Measurements from ENCODE around the gene KCNIP3. TPM values are rescaled to one million over a fixed set of nuclear protein-coding genes. Genes with fewer than 3 reads are reported as not detected.
"Not testable (repeated sequence)": the region's sequence is repeated elsewhere in the genome, so short reads cannot be mapped to it uniquely, and the experiment has no call there.

Gene KCNIP3
- total RNA-seq, 1 donor from 2014 or later: not detected

- H3K27ac Mint-ChIP-seq: no peak overlapping the region
- POLR2A ChIA-PET: no interaction called here
- no peaks in the 10 kb centered on the region for H3K36me3 Mint-ChIP-seq (ENCODE audit: low read depth)
- H3K4me3 Mint-ChIP-seq: no peak overlapping the region
- no peaks in the 10 kb centered on the region for H3K4me1 Mint-ChIP-seq
- no peak for DNase-seq
- no peaks in the 10 kb centered on the region for H3K9me3 Mint-ChIP-seq
- no peak for ATAC-seq (ENCODE audit: low read depth)
- peaks cover 9% of the 10 kb centered on the region for H3K27me3 Mint-ChIP-seq
- TF ChIP-seq, protein P1, sequence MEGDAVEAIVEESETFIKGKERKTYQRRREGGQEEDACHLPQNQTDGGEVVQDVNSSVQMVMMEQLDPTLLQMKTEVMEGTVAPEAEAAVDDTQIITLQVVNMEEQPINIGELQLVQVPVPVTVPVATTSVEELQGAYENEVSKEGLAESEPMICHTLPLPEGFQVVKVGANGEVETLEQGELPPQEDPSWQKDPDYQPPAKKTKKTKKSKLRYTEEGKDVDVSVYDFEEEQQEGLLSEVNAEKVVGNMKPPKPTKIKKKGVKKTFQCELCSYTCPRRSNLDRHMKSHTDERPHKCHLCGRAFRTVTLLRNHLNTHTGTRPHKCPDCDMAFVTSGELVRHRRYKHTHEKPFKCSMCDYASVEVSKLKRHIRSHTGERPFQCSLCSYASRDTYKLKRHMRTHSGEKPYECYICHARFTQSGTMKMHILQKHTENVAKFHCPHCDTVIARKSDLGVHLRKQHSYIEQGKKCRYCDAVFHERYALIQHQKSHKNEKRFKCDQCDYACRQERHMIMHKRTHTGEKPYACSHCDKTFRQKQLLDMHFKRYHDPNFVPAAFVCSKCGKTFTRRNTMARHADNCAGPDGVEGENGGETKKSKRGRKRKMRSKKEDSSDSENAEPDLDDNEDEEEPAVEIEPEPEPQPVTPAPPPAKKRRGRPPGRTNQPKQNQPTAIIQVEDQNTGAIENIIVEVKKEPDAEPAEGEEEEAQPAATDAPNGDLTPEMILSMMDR (IDR thresholded peaks at IDR 0.05): no peak
- intact Hi-C loops (cut with micrococcal nuclease): no loop called here
- CTCF ChIA-PET: no interaction called here
Measured at GRCh38 chr2:95354925-95355324, 57.8 kb downstream of the KCNIP3 start.

GRCh38 chr2:95355486-95355885 is 58.3 kb downstream of the KCNIP3 start:
- POLR2A ChIA-PET; H3K36me3 Mint-ChIP-seq (ENCODE audit: low read depth); intact Hi-C loops (cut with micrococcal nuclease); H3K9me3 Mint-ChIP-seq; H3K27me3 Mint-ChIP-seq; H3K4me1 Mint-ChIP-seq; ATAC-seq (ENCODE audit: low read depth); H3K27ac Mint-ChIP-seq; DNase-seq; H3K4me3 Mint-ChIP-seq; CTCF ChIA-PET: not testable (repeated sequence)

- TF ChIP-seq, protein P1 (IDR thresholded peaks at IDR 0.05): no peak
- Mint-ChIP-seq H3K27ac (no peak overlapping the region), H3K4me1 (no peaks in the 10 kb centered on the region), H3K36me3 (ENCODE audit: low read depth) (no peaks in the 10 kb centered on the region), H3K4me3 (no peak overlapping the region), H3K9me3 (no peaks in the 10 kb centered on the region), H3K27me3 (peaks cover 12% of the 10 kb centered on the region)
- DNase-seq (no peak), ATAC-seq (ENCODE audit: low read depth) (no peak)
- POLR2A ChIA-PET: no interaction called here
- intact Hi-C loops (cut with micrococcal nuclease): no loop called here
- CTCF ChIA-PET: no interaction called here
Measured at GRCh38 chr2:95356821-95357700, 59.9 kb downstream of the KCNIP3 start.

GRCh38 chr2:95357717-95358280 is 60.7 kb downstream of the KCNIP3 start:
- no peaks in the 10 kb centered on the region for H3K9me3 Mint-ChIP-seq

DNA sequence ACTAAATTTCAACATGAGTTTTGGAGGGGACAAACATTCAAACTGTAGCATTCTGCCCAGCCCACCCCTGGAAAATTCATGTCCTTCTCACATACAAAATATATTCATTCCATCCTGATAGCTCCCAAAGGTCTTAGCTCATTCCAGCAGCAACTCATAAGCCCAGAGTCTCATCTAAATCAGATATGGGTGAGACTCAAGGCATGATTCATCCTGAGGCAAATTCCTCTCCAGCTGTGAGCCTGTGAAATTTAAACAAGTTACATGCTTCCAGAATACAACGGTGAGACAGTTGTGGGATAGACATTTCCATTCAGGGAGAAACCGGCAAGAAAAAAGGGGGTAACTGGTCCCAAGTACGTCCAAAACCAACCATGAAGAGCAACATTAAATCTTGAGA is 61.9 kb downstream of the KCNIP3 start:
- Mint-ChIP-seq H3K4me3 (no peak overlapping the region), H3K27me3 (peaks cover 12% of the 10 kb centered on the region), H3K27ac (no peak overlapping the region), H3K9me3 (no peaks in the 10 kb centered on the region), H3K36me3 (ENCODE audit: low read depth) (no peaks in the 10 kb centered on the region), H3K4me1 (no peaks in the 10 kb centered on the region)
- intact Hi-C loops (cut with micrococcal nuclease): no loop called here
- ATAC-seq (ENCODE audit: low read depth): no peak
- TF ChIP-seq, protein P1 (IDR thresholded peaks at IDR 0.05): no peak
- POLR2A ChIA-PET: no interaction called here
- CTCF ChIA-PET: no interaction called here
- no peak for DNase-seq

More at GRCh38 chr2:95357717-95358280, 60.7 kb downstream of the KCNIP3 start:
- TF ChIP-seq, protein P1 (IDR thresholded peaks at IDR 0.05): no peak
- ATAC-seq (ENCODE audit: low read depth) (no peak), DNase-seq (no peak)
- no peak overlapping the region for H3K4me3 Mint-ChIP-seq
- H3K27me3 Mint-ChIP-seq: peaks cover 12% of the 10 kb centered on the region
- intact Hi-C loops (cut with micrococcal nuclease): no loop called here
- POLR2A ChIA-PET: no interaction called here
- no peak overlapping the region for H3K27ac Mint-ChIP-seq
- CTCF ChIA-PET: no interaction called here
- no peaks in the 10 kb centered on the region for H3K36me3 Mint-ChIP-seq (ENCODE audit: low read depth)
- H3K4me1 Mint-ChIP-seq: no peaks in the 10 kb centered on the region
